ENCODE results near the gene EBF3. TPM values are rescaled to one million over a fixed set of nuclear protein-coding genes. Genes with fewer than 3 reads are reported as not detected.

EBF3 gene
- polyA plus RNA-seq, 6 donors from 2014 or later, result not detected

GRCh38 chr10:129934196-129934925 lies 29.7 kb downstream of the EBF3 start:
- ATAC-seq (ENCODE audit: low read depth in 2 of 2) (no peak), DNase-seq (no peak)
- Mint-ChIP-seq H3K36me3 (no peaks in the 10 kb centered on the region), H3K4me3 (no peak overlapping the region), H3K27me3 (peaks cover 2 to 30% (median 5%) of the 10 kb centered on the region in 3 donors), H3K4me1 (no peaks in the 10 kb centered on the region), H3K9me3 (peaks cover 0 to 3% (median 0%) of the 10 kb centered on the region in 7 donors), H3K27ac (no peak overlapping the region)

DNA sequence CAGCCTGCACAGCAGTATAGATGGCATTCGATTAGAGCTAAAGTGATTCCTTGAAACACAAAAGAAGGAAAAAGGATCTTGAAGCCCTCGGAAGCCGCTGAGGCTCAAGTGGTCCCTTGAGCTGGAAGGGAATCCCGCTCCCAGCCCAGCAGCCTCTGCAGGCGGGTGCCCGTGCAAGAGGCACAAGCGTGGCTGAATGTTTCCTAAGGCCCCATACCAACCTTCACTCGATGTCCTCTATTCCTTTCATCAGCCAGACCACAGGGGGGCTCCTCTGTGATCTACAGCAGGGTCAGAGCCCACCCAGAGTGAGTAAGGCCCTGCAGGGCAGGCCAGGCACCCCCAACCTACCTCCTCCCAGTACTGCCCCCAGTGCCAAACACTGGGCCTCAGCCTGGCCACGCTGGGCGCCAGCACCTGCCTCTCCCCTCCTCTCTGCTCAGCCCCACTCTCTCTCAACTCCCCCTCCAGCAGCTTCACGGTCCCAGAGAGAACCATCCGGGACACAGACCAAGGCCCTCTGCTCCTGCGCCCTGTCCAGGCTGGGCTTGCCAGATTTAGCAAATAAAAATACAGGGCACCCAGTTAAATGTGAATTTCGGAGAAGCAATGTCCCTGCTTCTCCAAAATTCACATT lies 30.5 kb downstream of the EBF3 start:
- no peaks in the 10 kb centered on the region for H3K4me1 Mint-ChIP-seq
- no peak for DNase-seq
- no peaks in the 10 kb centered on the region for H3K36me3 Mint-ChIP-seq
- peaks cover 0 to 33% (median under 1%) of the 10 kb centered on the region in 3 donors for H3K27me3 Mint-ChIP-seq
- peak overlapping the region in 1 of 8 donors; percentile 16 for H3K4me3 Mint-ChIP-seq
- peak overlapping the region in 3 of 6 donors; percentile 32 to 74 (median 67) for H3K27ac Mint-ChIP-seq
- ATAC-seq (ENCODE audit: low read depth in 2 of 2), result no peak
- peaks cover 0 to 3% (median 0%) of the 10 kb centered on the region in 7 donors for H3K9me3 Mint-ChIP-seq

GRCh38 chr10:129932751-129933433 lies 31.2 kb downstream of the EBF3 start:
- Mint-ChIP-seq H3K4me1 (no peaks in the 10 kb centered on the region), H3K36me3 (no peaks in the 10 kb centered on the region), H3K9me3 (peaks cover 0 to 3% (median 0%) of the 10 kb centered on the region in 7 donors), H3K27ac (no peak overlapping the region), H3K4me3 (peak overlapping the region in 1 of 8 donors; percentile 35), H3K27me3 (peaks cover 0 to 33% (median 0%) of the 10 kb centered on the region in 3 donors)
- no peak for DNase-seq
- ATAC-seq (ENCODE audit: low read depth in 2 of 2), result no peak

DNA sequence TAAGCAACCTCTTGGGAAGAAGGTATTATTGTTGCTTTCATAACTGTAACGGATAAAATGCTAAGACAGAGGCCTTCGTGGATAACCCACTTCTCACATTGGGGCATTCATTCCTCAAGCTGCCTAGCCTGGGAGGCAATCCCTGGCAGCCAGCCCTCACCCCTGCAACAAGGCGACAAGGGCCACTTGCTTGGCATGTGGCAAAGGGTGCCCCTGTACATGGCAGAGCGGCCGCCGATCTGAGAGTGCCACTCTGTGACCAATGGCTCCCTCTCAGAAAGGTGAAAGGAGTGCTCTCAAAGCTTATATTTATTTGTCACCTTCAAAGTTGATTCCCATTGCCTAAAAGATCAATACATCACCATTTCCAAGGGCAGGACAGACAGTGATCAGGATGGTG lies 31.9 kb downstream of the EBF3 start:
- no peak for ATAC-seq (ENCODE audit: low read depth in 2 of 2)
- peak overlapping the region in 1 of 8 donors; percentile 35 for H3K4me3 Mint-ChIP-seq
- H3K27me3 Mint-ChIP-seq, result peaks cover 0 to 27% (median 0%) of the 10 kb centered on the region in 3 donors
- H3K27ac Mint-ChIP-seq, result no peak overlapping the region
- H3K36me3 Mint-ChIP-seq, result no peaks in the 10 kb centered on the region
- peaks cover 0 to 3% (median 0%) of the 10 kb centered on the region in 7 donors for H3K9me3 Mint-ChIP-seq
- no peak for DNase-seq
- H3K4me1 Mint-ChIP-seq, result no peaks in the 10 kb centered on the region

- no peaks in the 10 kb centered on the region for H3K36me3 Mint-ChIP-seq
- ATAC-seq (ENCODE audit: low read depth in 2 of 2), result no peak
These were observed 34.5 kb downstream of the EBF3 start for GRCh38 chr10:129929343-129930292.

GRCh38 chr10:129927351-129928120 lies 36.5 kb downstream of the EBF3 start:
- DNase-seq (no peak), ATAC-seq (ENCODE audit: low read depth in 2 of 2) (no peak)
- no peaks in the 10 kb centered on the region for H3K4me1 Mint-ChIP-seq
- no peak overlapping the region for H3K27ac Mint-ChIP-seq
- H3K9me3 Mint-ChIP-seq, result peaks cover 0 to 3% (median 0%) of the 10 kb centered on the region in 7 donors
- H3K27me3 Mint-ChIP-seq, result peaks cover 0 to 10% (median 0%) of the 10 kb centered on the region in 3 donors
- no peaks in the 10 kb centered on the region for H3K36me3 Mint-ChIP-seq
- H3K4me3 Mint-ChIP-seq, result no peak overlapping the region

More at GRCh38 chr10:129929343-129930292, 34.5 kb downstream of the EBF3 start:
- Mint-ChIP-seq H3K4me1 (no peaks in the 10 kb centered on the region), H3K27me3 (peaks cover 0 to 19% (median 0%) of the 10 kb centered on the region in 3 donors), H3K27ac (no peak overlapping the region), H3K9me3 (peaks cover 0 to 3% (median 0%) of the 10 kb centered on the region in 7 donors), H3K4me3 (no peak overlapping the region)
- DNase-seq, result no peak

DNA sequence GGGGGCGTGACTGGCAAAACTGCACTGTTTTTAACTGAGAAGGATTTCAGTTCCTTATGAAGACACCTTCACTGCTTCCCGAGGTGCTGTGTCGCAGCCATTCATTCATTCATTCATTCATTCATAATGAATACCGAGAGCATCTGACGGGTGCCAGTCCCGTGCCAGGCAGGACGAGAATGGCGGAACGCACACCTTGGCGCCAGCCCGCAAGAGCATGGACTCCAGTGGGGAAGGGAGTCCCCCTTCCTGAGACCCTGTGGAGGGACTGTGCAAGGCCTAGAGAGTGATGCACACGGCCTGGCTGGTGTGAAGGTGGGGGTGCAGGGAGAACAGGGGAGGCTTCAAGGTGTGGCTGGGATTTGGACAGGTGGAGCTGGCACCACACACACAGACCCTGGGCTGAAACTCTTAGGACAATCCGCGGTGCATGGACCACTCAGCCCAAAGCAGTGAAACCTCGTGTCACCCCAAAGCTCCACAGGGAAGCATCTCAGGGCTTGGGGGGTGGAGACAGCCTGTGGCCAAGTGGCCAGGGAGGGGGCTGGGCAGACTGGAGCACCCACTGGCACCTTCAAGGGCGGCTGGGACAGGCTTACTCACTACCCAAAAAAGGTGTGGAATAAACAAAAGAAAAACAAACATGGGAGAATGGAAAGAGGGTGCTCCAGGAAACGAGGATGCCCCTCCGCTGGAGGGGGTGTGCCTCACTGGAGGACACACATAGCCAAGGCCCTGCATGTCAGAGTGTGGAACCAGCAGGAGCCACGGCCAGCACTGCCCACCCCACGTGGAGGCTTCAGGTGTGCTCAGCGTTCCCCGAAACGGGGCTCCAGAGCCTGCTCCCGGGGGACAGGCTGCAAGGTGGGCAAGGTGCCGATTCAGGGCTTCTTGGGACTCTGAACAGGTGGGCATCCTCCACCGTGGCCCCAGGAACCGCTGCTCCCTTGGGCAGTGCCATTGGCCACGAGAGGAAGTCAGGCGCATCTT lies 37.7 kb downstream of the EBF3 start:
- DNase-seq, result no peak
- no peaks in the 10 kb centered on the region for H3K4me1 Mint-ChIP-seq
- H3K27ac Mint-ChIP-seq, result no peak overlapping the region
- no peaks in the 10 kb centered on the region for H3K36me3 Mint-ChIP-seq
- ATAC-seq (ENCODE audit: low read depth in 2 of 2), result no peak
- H3K4me3 Mint-ChIP-seq, result no peak overlapping the region
- H3K9me3 Mint-ChIP-seq, result peaks cover 0 to 3% (median 0%) of the 10 kb centered on the region in 7 donors
- peaks cover 0 to 6% (median 0%) of the 10 kb centered on the region in 3 donors for H3K27me3 Mint-ChIP-seq

DNA sequence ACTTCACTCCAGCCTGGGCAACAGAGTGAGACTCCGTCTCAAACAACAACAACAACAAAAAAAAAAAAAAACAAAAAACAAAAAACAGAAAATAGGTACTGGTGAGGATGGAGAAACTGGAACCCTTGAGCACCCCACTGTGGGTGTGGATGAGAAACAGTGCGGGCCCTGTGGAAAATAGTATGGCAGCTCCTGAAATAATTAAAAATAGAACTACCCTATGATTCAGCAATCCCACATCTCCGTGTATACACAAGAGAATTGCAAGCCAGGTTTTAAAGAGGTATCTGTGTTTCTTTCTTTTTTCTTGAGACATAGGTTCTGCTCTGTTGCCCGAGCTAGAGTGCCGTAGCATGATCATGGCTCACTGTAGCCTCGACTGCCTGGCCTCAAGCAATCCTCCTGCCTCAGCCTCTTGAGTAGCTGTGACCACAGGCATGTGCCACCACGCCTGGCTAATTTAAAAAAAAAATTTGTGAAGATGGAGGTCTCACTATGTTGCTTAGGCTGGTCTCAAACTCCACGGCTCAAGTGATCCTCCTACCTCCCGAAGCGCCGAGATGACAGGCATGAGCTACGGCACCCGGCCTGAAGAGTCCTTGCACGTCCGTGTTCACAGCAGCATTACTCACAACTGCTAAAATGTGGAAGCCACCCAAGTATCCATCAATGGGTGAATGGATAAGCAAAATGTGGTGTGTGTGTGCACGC lies 39.5 kb downstream of the EBF3 start:
- ATAC-seq (ENCODE audit: low read depth in 2 of 2), result no peak
- Mint-ChIP-seq H3K4me3 (no peak overlapping the region), H3K4me1 (no peaks in the 10 kb centered on the region), H3K27ac (no peak overlapping the region), H3K36me3 (no peaks in the 10 kb centered on the region), H3K27me3 (peaks cover 0 to 6% (median 0%) of the 10 kb centered on the region in 3 donors), H3K9me3 (peaks cover 0 to 2% (median 0%) of the 10 kb centered on the region in 7 donors)
- DNase-seq, result no peak

GRCh38 chr10:129922598-129923123 lies 41.4 kb downstream of the EBF3 start:
- Mint-ChIP-seq H3K27me3 (no peaks in the 10 kb centered on the region), H3K4me3 (no peak overlapping the region), H3K4me1 (no peaks in the 10 kb centered on the region), H3K36me3 (no peaks in the 10 kb centered on the region), H3K27ac (no peak overlapping the region), H3K9me3 (peaks cover 0 to 2% (median 0%) of the 10 kb centered on the region in 7 donors)
- ATAC-seq (ENCODE audit: low read depth in 2 of 2) (no peak), DNase-seq (no peak)

DNA sequence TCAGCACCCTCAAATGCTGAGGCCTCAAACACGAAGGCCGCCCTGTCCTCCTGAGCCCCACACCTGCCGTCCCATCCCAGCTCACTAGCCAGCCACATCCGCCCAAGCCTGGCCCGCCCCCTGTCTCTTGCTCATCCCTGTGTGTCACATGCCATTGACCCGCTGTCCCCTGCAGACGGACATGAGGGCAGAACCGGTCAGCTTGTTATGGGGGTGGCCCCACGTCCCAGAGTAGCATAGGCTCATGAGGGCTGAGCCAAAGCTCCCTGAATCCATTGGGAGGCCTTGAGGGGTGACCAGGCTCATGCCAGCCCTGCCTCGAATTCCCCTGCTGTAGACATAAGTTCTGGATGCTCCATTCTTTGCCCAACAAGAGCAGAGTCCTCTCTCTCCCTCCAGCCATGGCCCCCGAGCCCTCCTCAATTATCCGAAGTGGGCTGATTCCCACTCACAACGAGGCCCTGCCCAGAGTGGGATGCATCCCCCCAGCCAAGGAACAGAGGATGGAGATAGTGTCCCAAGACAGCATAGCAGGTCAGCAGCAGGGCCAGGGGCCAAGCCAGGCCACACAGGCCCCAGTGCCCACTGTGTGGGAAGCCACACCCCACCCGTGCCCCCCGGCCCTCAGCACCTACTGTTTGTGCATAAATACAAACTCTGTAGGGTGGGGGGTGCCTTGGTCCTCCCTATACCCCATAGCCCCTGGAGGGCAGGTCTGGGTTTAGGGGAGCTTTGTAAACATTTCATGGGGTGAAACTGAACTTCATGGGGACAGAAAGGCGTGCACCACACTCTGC lies 42.1 kb downstream of the EBF3 start:
- H3K4me3 Mint-ChIP-seq, result no peak overlapping the region
- DNase-seq (no peak), ATAC-seq (ENCODE audit: low read depth in 2 of 2) (no peak)
- H3K36me3 Mint-ChIP-seq, result no peaks in the 10 kb centered on the region
- H3K27me3 Mint-ChIP-seq, result no peaks in the 10 kb centered on the region
- no peak overlapping the region for H3K27ac Mint-ChIP-seq
- no peaks in the 10 kb centered on the region for H3K4me1 Mint-ChIP-seq
- peaks cover 0 to 2% (median 0%) of the 10 kb centered on the region in 7 donors for H3K9me3 Mint-ChIP-seq

Measured in naive B cell (primary cell).